IPS-18c (cell line): ENCODE data around the gene ANKS1B.

Experiments used
- H3K4me3 ChIP-seq: 2 replicates; pipeline ENCODE4 v1.7.0; 2013; ENCODE audit warnings: low read depth, mild to moderate bottlenecking, low read length, moderate library complexity; ENCODE audit not compliant: insufficient read depth
- H3K9me3 ChIP-seq: one replicate; pipeline ENCODE4 v1.6.1; 2013; ENCODE audit warnings: mild to moderate bottlenecking, low read length, moderate library complexity; ENCODE audit not compliant: control insufficient read depth, insufficient read depth

The ANKS1B gene

GRCh38 chr12:99433155-99433554 lies 551.6 kb downstream of the ANKS1B start:
- Histone ChIP-seq H3K9me3 (no peaks in the 10 kb centered on the region), H3K4me3 (no peak overlapping the region)

DNA sequence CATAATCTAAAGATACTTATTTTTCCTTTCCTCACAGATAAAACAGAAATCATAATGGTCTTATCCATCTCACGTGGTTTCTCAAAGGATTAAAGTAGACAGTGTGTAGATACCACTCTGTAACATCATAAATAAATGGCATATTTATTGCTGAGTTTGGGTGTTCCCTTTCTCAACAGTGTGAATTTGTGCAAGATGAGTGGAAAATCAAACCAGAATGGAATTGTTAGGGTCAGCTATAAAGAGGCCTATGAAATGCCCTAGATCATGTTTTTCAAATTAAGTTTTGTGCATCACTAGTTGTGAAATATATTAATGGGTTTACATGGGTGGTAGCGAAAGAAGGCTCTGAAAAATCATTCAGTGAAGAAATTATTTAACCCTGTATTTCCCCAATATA lies 553.5 kb downstream of the ANKS1B start:
- no peak overlapping the region for H3K4me3 ChIP-seq
- no peaks in the 10 kb centered on the region for H3K9me3 ChIP-seq

DNA sequence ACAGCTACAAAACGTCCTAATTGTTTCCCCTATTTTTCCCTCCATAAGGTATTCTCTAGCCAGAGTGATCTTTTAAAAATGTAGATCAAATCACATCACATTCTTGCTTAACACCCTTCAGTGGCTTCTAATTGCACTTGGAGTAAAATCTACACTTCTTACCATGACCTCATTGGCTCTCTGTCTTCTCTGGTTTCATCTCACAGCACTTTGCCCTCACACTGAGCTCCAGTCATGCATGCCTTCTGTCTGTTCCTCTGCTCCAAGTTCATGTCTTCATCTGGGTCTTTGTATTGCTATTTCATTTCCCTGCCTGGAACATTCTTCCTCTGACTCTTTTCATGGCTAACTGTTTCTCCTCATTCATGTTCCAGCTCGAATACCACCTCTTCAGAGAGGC lies 557.6 kb downstream of the ANKS1B start:
- no peaks in the 10 kb centered on the region for H3K9me3 ChIP-seq
- no peak overlapping the region for H3K4me3 ChIP-seq

DNA sequence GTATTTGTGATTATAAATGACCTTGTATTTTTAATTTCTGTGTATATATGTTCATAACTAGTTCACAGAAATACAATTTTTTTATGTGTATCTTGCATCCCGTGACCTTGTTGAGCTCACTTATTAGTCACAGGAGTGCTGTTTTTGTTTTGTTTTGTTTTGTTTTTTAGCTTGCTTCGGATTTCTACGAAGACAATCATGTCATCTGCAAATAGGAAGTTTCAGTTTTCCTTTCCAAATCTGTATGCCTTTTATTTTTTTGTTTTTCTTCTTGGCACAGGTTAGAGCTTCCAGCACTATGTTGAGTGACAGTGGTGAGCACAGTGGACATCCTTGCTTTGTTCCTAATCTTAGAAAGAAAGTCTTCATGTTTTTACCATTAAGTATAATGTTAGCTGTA lies 566.4 kb downstream of the ANKS1B start:
- no peaks in the 10 kb centered on the region for H3K9me3 ChIP-seq
- H3K4me3 ChIP-seq = no peak overlapping the region

GRCh38 chr12:99413751-99414150 lies 571.0 kb downstream of the ANKS1B start:
- Histone ChIP-seq H3K4me3 (no peak overlapping the region), H3K9me3 (no peaks in the 10 kb centered on the region)

- no peaks in the 10 kb centered on the region for H3K9me3 ChIP-seq
- no peak overlapping the region for H3K4me3 ChIP-seq
These were observed 591.0 kb downstream of the ANKS1B start for GRCh38 chr12:99393763-99394162.

GRCh38 chr12:99392091-99392850 lies 592.5 kb downstream of the ANKS1B start:
- H3K9me3 ChIP-seq = no peaks in the 10 kb centered on the region
- no peak overlapping the region for H3K4me3 ChIP-seq

GRCh38 chr12:99390707-99391106 lies 594.0 kb downstream of the ANKS1B start:
- H3K9me3 ChIP-seq = no peaks in the 10 kb centered on the region
- H3K4me3 ChIP-seq = no peak overlapping the region

- no peak overlapping the region for H3K4me3 ChIP-seq
- H3K9me3 ChIP-seq = no peaks in the 10 kb centered on the region
These were observed 595.0 kb downstream of the ANKS1B start for GRCh38 chr12:99389751-99390150.

DNA sequence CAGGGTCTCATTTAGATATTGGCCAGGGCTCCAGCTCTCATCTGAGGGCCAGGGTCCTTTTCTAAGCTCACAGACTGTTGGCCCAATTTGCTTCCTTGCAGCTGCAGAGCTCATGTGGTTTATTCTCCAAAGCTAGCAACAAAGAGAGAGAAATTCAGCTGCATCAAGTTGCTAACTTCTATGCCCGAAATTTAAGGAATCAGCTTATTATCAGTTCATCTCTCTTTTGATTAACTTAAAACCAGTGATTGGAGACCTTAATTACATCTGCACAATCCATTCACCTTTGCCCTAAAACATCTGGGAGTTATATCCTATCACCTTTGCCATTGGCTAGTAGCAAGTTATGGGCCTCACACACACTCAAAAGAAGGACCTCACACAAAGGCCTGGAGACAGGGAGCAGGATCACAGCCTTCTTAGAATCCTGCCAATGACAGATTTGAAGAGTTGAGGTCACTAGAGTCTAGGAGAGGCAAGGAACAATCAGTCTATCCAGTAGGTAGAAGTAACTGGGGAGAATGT lies 596.0 kb downstream of the ANKS1B start:
- no peaks in the 10 kb centered on the region for H3K9me3 ChIP-seq
- H3K4me3 ChIP-seq = no peak overlapping the region

GRCh38 chr12:99387661-99388060 lies 597.1 kb downstream of the ANKS1B start:
- no peaks in the 10 kb centered on the region for H3K9me3 ChIP-seq
- no peak overlapping the region for H3K4me3 ChIP-seq

- H3K4me3 ChIP-seq = no peak overlapping the region
- no peaks in the 10 kb centered on the region for H3K9me3 ChIP-seq
These were observed 597.8 kb downstream of the ANKS1B start for GRCh38 chr12:99386907-99387306.

DNA sequence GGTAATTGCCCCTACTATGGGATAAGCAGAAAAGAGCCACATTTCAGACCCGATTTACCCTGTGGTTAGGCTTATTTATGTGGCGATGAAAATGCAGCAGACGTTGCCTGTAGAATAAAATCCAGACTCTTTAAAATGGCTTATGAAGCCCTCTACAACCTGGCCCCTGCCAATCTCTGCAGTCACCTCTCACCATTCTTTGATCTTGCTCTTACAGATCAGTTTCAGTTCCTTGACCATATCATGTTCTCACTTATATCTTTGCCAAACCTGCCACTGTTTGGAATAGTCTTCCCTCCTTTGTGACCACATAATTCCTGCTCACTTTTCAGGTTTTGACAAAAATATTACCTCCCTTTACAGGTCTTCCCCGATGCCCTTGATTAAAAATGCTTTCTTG lies 601.5 kb downstream of the ANKS1B start:
- Histone ChIP-seq H3K9me3 (no peaks in the 10 kb centered on the region), H3K4me3 (no peak overlapping the region)

DNA sequence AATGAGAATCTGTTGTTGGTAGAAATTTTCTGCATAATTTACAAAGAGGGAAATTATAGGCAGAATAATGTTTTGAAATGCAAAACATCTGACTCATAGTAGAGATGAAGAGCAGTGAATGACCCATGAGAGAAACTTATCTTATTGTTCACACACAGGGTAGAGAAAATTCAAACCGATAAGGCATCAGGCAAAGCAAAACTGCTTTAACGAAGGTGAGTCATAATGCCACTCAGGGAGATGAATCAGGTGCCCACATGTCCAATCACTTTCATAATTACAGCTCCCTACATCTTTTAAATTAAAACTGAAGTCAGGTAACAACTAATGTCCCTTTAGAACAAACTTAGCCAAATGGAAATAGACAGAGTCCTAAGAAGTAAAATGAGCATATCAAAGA lies 602.7 kb downstream of the ANKS1B start:
- H3K9me3 ChIP-seq = no peaks in the 10 kb centered on the region
- no peak overlapping the region for H3K4me3 ChIP-seq

DNA sequence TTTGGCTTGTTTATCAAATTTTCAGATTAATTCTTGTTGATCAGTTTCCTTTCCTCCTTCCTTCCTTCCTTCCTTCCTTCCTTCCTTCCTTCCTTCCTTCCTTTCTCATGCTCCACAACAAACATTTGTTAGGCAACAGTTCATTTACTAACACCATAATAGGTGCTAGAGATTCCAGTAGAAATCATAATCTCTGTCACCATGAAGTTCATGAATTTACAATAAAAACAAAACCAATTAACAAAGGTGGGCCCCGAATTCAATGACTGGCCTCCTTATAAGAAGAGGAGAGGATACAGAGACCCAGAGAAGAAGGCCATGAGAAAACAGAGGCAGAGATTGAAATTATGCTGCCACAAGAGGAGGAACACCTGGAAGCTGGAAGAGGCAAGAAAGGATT lies 604.0 kb downstream of the ANKS1B start:
- no peaks in the 10 kb centered on the region for H3K9me3 ChIP-seq

GRCh38 chr12:99374023-99374422 lies 610.7 kb downstream of the ANKS1B start:
- Histone ChIP-seq H3K4me3 (no peak overlapping the region), H3K9me3 (no peaks in the 10 kb centered on the region)

More for the DNA sequence above, 604.0 kb downstream of the ANKS1B start:
- H3K4me3 ChIP-seq = no peak overlapping the region

DNA sequence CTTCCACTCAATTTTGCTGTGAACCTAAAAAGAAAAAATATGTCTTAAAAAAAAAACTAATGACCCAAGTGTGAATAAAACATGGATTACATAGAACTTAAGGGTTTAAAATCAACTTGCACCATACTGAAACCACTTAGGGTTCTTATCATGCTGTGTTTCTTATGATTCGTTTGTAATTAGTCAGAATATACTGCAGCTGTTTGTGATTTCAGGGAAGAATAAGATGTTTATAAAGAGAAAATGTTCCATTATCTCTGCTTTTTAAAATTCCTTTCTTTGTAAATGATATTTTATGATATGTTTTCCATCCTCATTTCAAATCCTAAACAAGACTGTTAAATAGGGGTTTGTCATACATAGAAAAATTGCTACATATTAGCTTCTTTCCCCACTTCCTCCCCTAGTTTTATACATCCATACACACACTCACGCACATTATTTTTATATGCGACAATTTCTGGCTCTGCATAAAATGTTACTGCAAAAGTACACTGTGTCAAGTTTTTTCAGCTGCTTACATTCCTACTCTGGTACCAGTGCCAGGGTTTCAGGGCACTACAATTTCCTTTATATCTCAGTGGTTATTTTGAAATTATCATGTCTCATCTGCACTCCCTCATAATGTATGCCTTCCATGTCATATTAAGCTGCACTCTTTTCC lies 612.3 kb downstream of the ANKS1B start:
- H3K9me3 ChIP-seq = no peaks in the 10 kb centered on the region
- no peak overlapping the region for H3K4me3 ChIP-seq

- Histone ChIP-seq H3K4me3 (no peak overlapping the region), H3K9me3 (no peaks in the 10 kb centered on the region)
These were observed 614.2 kb downstream of the ANKS1B start for GRCh38 chr12:99370421-99371138.
